Liver (tissue), 3 donors: ENCODE results near the gene CCDC102A.

Experiments
- EGR1 ChIP-seq, 2 donors: IDR thresholded peaks; 2 replicates each; pipeline ENCODE4 v1.6.1; 2016 to 2018; ENCODE audit warnings: antibody characterized with exemption in 2 of 2, low read depth in 2 of 2
- FOXA1 ChIP-seq: IDR thresholded peaks from 2 replicates; pipeline ENCODE4 v1.6.1; 2016; ENCODE audit warnings: antibody characterized with exemption
- GABPA ChIP-seq, 2 donors: IDR thresholded peaks in 1 of 2; conservative IDR thresholded peaks in 1 of 2; 2 replicates each; pipeline ENCODE4 v1.6.1; 2016; ENCODE audit warnings: antibody characterized with exemption in 2 of 2, mild to moderate bottlenecking in 1 of 2, moderate library complexity in 1 of 2
- JUND ChIP-seq, 2 donors: IDR thresholded peaks; 2 replicates each; pipeline ENCODE4 v1.6.1; 2016; ENCODE audit warnings: antibody characterized with exemption in 2 of 2
- RAD21 ChIP-seq, 2 donors: IDR thresholded peaks; 2 replicates each; pipeline ENCODE4 v1.6.1; 2016; ENCODE audit warnings: antibody characterized with exemption in 2 of 2, mild to moderate bottlenecking in 2 of 2
- RXRA ChIP-seq, 2 donors: IDR thresholded peaks; 2 replicates each; pipeline ENCODE4 v1.6.1; 2017 to 2018; ENCODE audit warnings: antibody characterized with exemption in 2 of 2, mild to moderate bottlenecking in 1 of 2
- SP1 ChIP-seq: IDR thresholded peaks from 2 replicates; pipeline ENCODE4 v1.6.1; 2018; ENCODE audit warnings: antibody characterized with exemption, mild to moderate bottlenecking
- TAF1 ChIP-seq: conservative IDR thresholded peaks from 2 replicates; pipeline ENCODE4 v1.6.1; 2016; ENCODE audit warnings: antibody characterized with exemption, mild to moderate bottlenecking
- YY1 ChIP-seq: IDR thresholded peaks from 2 replicates; pipeline ENCODE4 v1.6.1; 2016; ENCODE audit warnings: antibody characterized with exemption, mild to moderate bottlenecking
- TF ChIP-seq, protein P1 (sequence below): fragments of 150-350 bp; IDR thresholded peaks from 2 replicates; pipeline ENCODE4 v1.5.1; 2017; ENCODE audit warnings: improper control_type of control experiment, low read depth, low read length; ENCODE audit not compliant: missing input control
- TF ChIP-seq, protein P2 (sequence below): IDR thresholded peaks from 2 replicates; pipeline ENCODE4 v1.6.1; 2016; ENCODE audit warnings: antibody characterized with exemption, mild to moderate bottlenecking
- TF ChIP-seq, protein P3 (sequence below): IDR thresholded peaks from 2 replicates; pipeline ENCODE4 v1.6.1; 2016; ENCODE audit warnings: antibody characterized with exemption
- TF ChIP-seq, protein P4 (sequence below): IDR thresholded peaks from 2 replicates; pipeline ENCODE4 v1.6.1; 2016; ENCODE audit warnings: antibody characterized with exemption
- TF ChIP-seq, protein P5 (sequence below): IDR thresholded peaks from 2 replicates; pipeline ENCODE4 v1.6.1; 2016; ENCODE audit warnings: antibody characterized with exemption
- donor health status: healthy.
- donor health status: healthy.

DNA sequence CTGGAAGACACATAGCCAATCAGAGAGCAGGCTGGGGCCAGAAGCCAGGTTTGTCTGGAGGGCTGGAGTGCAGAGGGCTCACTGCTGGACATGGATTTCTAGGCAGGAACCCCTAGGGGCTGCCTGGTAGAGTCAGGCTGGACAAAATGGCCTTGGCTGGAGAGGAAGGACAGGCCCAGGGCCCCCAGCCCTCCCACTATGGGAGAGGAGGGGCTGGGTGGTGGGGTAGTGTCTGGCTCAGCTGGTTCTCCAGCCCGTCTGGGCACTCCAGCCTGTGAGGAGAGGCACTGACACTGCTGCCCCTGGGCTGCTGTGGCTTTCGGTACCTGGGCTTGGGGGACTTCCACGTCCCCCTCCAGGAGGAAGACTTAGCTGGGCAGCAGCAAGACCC lies 28.3 kb downstream of the CCDC102A start:
- TF ChIP-seq RXRA (IDR thresholded peaks at IDR 0.05) (no peak), GABPA (IDR thresholded peaks at IDR 0.05 in 1 of 2, conservative IDR thresholded peaks at IDR 0.05 in 1 of 2) (no peak), TAF1 (no peak), YY1 (no peak), RAD21 (IDR thresholded peaks at IDR 0.05) (no peak), JUND (IDR thresholded peaks at IDR 0.05) (no peak), SP1 (no peak), EGR1 (IDR thresholded peaks at IDR 0.05; ENCODE audit: low read depth in 2 of 2) (no peak), FOXA1 (no peak)
- TF ChIP-seq, protein P1, sequence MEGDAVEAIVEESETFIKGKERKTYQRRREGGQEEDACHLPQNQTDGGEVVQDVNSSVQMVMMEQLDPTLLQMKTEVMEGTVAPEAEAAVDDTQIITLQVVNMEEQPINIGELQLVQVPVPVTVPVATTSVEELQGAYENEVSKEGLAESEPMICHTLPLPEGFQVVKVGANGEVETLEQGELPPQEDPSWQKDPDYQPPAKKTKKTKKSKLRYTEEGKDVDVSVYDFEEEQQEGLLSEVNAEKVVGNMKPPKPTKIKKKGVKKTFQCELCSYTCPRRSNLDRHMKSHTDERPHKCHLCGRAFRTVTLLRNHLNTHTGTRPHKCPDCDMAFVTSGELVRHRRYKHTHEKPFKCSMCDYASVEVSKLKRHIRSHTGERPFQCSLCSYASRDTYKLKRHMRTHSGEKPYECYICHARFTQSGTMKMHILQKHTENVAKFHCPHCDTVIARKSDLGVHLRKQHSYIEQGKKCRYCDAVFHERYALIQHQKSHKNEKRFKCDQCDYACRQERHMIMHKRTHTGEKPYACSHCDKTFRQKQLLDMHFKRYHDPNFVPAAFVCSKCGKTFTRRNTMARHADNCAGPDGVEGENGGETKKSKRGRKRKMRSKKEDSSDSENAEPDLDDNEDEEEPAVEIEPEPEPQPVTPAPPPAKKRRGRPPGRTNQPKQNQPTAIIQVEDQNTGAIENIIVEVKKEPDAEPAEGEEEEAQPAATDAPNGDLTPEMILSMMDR = no peak
- TF ChIP-seq, protein P2, sequence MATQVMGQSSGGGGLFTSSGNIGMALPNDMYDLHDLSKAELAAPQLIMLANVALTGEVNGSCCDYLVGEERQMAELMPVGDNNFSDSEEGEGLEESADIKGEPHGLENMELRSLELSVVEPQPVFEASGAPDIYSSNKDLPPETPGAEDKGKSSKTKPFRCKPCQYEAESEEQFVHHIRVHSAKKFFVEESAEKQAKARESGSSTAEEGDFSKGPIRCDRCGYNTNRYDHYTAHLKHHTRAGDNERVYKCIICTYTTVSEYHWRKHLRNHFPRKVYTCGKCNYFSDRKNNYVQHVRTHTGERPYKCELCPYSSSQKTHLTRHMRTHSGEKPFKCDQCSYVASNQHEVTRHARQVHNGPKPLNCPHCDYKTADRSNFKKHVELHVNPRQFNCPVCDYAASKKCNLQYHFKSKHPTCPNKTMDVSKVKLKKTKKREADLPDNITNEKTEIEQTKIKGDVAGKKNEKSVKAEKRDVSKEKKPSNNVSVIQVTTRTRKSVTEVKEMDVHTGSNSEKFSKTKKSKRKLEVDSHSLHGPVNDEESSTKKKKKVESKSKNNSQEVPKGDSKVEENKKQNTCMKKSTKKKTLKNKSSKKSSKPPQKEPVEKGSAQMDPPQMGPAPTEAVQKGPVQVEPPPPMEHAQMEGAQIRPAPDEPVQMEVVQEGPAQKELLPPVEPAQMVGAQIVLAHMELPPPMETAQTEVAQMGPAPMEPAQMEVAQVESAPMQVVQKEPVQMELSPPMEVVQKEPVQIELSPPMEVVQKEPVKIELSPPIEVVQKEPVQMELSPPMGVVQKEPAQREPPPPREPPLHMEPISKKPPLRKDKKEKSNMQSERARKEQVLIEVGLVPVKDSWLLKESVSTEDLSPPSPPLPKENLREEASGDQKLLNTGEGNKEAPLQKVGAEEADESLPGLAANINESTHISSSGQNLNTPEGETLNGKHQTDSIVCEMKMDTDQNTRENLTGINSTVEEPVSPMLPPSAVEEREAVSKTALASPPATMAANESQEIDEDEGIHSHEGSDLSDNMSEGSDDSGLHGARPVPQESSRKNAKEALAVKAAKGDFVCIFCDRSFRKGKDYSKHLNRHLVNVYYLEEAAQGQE = no peak
- TF ChIP-seq, protein P3, sequence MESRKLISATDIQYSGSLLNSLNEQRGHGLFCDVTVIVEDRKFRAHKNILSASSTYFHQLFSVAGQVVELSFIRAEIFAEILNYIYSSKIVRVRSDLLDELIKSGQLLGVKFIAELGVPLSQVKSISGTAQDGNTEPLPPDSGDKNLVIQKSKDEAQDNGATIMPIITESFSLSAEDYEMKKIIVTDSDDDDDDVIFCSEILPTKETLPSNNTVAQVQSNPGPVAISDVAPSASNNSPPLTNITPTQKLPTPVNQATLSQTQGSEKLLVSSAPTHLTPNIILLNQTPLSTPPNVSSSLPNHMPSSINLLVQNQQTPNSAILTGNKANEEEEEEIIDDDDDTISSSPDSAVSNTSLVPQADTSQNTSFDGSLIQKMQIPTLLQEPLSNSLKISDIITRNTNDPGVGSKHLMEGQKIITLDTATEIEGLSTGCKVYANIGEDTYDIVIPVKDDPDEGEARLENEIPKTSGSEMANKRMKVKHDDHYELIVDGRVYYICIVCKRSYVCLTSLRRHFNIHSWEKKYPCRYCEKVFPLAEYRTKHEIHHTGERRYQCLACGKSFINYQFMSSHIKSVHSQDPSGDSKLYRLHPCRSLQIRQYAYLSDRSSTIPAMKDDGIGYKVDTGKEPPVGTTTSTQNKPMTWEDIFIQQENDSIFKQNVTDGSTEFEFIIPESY = no peak
- TF ChIP-seq, protein P4, sequence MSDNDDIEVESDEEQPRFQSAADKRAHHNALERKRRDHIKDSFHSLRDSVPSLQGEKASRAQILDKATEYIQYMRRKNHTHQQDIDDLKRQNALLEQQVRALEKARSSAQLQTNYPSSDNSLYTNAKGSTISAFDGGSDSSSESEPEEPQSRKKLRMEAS = no peak
- TF ChIP-seq, protein P5, sequence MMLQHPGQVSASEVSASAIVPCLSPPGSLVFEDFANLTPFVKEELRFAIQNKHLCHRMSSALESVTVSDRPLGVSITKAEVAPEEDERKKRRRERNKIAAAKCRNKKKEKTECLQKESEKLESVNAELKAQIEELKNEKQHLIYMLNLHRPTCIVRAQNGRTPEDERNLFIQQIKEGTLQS = no peak
